OCI-LY3 (cell line): ENCODE measurements around the gene GTF2IRD1.

Source experiments
- EZH2phosphoT487 ChIP-seq: fragments of 200-600 bp; shearing (Covaris generic); IDR thresholded peaks from 2 replicates; pipeline ENCODE4 v1.6.1; 2018; ENCODE audit warnings: antibody characterized with exemption, mixed run types, low read depth
- TF ChIP-seq, protein P1 (sequence below): fragments of 200-600, 300-600 bp; sonication (generic); IDR thresholded peaks from 2 replicates; pipeline ENCODE4 v1.5.1; 2014; ENCODE audit warnings: antibody characterized with exemption, low read length, low read depth

- TF ChIP-seq, protein P1, sequence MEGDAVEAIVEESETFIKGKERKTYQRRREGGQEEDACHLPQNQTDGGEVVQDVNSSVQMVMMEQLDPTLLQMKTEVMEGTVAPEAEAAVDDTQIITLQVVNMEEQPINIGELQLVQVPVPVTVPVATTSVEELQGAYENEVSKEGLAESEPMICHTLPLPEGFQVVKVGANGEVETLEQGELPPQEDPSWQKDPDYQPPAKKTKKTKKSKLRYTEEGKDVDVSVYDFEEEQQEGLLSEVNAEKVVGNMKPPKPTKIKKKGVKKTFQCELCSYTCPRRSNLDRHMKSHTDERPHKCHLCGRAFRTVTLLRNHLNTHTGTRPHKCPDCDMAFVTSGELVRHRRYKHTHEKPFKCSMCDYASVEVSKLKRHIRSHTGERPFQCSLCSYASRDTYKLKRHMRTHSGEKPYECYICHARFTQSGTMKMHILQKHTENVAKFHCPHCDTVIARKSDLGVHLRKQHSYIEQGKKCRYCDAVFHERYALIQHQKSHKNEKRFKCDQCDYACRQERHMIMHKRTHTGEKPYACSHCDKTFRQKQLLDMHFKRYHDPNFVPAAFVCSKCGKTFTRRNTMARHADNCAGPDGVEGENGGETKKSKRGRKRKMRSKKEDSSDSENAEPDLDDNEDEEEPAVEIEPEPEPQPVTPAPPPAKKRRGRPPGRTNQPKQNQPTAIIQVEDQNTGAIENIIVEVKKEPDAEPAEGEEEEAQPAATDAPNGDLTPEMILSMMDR: no peak
- TF ChIP-seq EZH2phosphoT487: no peak
Observed at GRCh38 chr7:74455928-74456327, 2.2 kb downstream of the GTF2IRD1 start.
